ENCODE results near the gene CCDC9.

The CCDC9 gene

GRCh38 chr19:47257411-47258169, 1.3 kb downstream of the CCDC9 start:
- H3K79me2 ChIP-seq (ENCODE audit: insufficient read depth, low read length): no peaks in the 10 kb centered on the region
- peak overlapping the region; percentile 59 for H3K27ac ChIP-seq (ENCODE audit: low read depth, low read length, poor library complexity, severe bottlenecking)
- no peak for TF ChIP-seq EZH2 (IDR thresholded peaks at IDR 0.05; ENCODE audit: borderline replicate concordance, low read length)
- TF ChIP-seq CTCF (IDR thresholded peaks at IDR 0.05; ENCODE audit: low read length): no peak
- peak overlapping the region; percentile 78 for H3K4me2 ChIP-seq (ENCODE audit: low read length)
- no peaks in the 10 kb centered on the region for H3K9me3 ChIP-seq (ENCODE audit: low read length)
- peaks cover 24% of the 10 kb centered on the region for H3K4me1 ChIP-seq (ENCODE audit: insufficient read depth, low read length, severe bottlenecking)
- peaks cover 14% of the 10 kb centered on the region for H3K36me3 ChIP-seq (ENCODE audit: insufficient read depth, low read length)
- no peaks in the 10 kb centered on the region for H4K20me1 ChIP-seq (ENCODE audit: insufficient read depth, low read length)
- no peaks in the 10 kb centered on the region for H3K27me3 ChIP-seq (ENCODE audit: insufficient read depth, low read length)
- peak overlapping the region; percentile 66 for H3K9ac ChIP-seq (ENCODE audit: low read length)
- H2AFZ ChIP-seq (ENCODE audit: low read length): no peak overlapping the region
- no peaks in the 10 kb centered on the region for H3F3A ChIP-seq (ENCODE audit: insufficient read depth, low read length)
- H3K4me3 ChIP-seq (ENCODE audit: low read depth, low read length, poor library complexity, severe bottlenecking): peak overlapping the region; percentile 67
- no peaks in the 10 kb centered on the region for H3K9me2 ChIP-seq (ENCODE audit: low read depth, low read length)

- Histone ChIP-seq H3K27ac (ENCODE audit: low read depth, low read length, poor library complexity, severe bottlenecking) (no peak overlapping the region), H4K20me1 (ENCODE audit: insufficient read depth, low read length) (no peaks in the 10 kb centered on the region), H3K4me3 (ENCODE audit: low read depth, low read length, poor library complexity, severe bottlenecking) (peak overlapping the region; percentile 67), H3K9ac (ENCODE audit: low read length) (no peak overlapping the region), H3K9me2 (ENCODE audit: low read depth, low read length) (no peaks in the 10 kb centered on the region), H3K27me3 (ENCODE audit: insufficient read depth, low read length) (no peaks in the 10 kb centered on the region), H3K79me2 (ENCODE audit: insufficient read depth, low read length) (no peaks in the 10 kb centered on the region), H3K4me2 (ENCODE audit: low read length) (no peak overlapping the region), H3F3A (ENCODE audit: insufficient read depth, low read length) (no peaks in the 10 kb centered on the region), H3K9me3 (ENCODE audit: low read length) (no peaks in the 10 kb centered on the region), H2AFZ (ENCODE audit: low read length) (no peak overlapping the region), H3K4me1 (ENCODE audit: insufficient read depth, low read length, severe bottlenecking) (peaks cover 28% of the 10 kb centered on the region), H3K36me3 (ENCODE audit: insufficient read depth, low read length) (peaks cover 14% of the 10 kb centered on the region)
- TF ChIP-seq EZH2 (IDR thresholded peaks at IDR 0.05; ENCODE audit: borderline replicate concordance, low read length) (no peak), CTCF (IDR thresholded peaks at IDR 0.05; ENCODE audit: low read length) (no peak)
Observed at GRCh38 chr19:47258434-47258833, 2.1 kb downstream of the CCDC9 start.

- H3K4me2 ChIP-seq (ENCODE audit: low read length): no peak overlapping the region
- no peak overlapping the region for H2AFZ ChIP-seq (ENCODE audit: low read length)
- H4K20me1 ChIP-seq (ENCODE audit: insufficient read depth, low read length): no peaks in the 10 kb centered on the region
- no peak overlapping the region for H3K9ac ChIP-seq (ENCODE audit: low read length)
- H3K36me3 ChIP-seq (ENCODE audit: insufficient read depth, low read length): peaks cover 14% of the 10 kb centered on the region
- H3K27me3 ChIP-seq (ENCODE audit: insufficient read depth, low read length): no peaks in the 10 kb centered on the region
- no peak overlapping the region for H3K27ac ChIP-seq (ENCODE audit: low read depth, low read length, poor library complexity, severe bottlenecking)
- H3K9me3 ChIP-seq (ENCODE audit: low read length): no peaks in the 10 kb centered on the region
- H3K4me3 ChIP-seq (ENCODE audit: low read depth, low read length, poor library complexity, severe bottlenecking): no peak overlapping the region
- no peaks in the 10 kb centered on the region for H3K9me2 ChIP-seq (ENCODE audit: low read depth, low read length)
- TF ChIP-seq CTCF (IDR thresholded peaks at IDR 0.05; ENCODE audit: low read length) (no peak), EZH2 (IDR thresholded peaks at IDR 0.05; ENCODE audit: borderline replicate concordance, low read length) (no peak)
- H3F3A ChIP-seq (ENCODE audit: insufficient read depth, low read length): no peaks in the 10 kb centered on the region
- no peaks in the 10 kb centered on the region for H3K79me2 ChIP-seq (ENCODE audit: insufficient read depth, low read length)
- peaks cover 28% of the 10 kb centered on the region for H3K4me1 ChIP-seq (ENCODE audit: insufficient read depth, low read length, severe bottlenecking)
Observed at GRCh38 chr19:47258895-47259555, 2.7 kb downstream of the CCDC9 start.
